HG02973 (cell line): ENCODE data around the gene MS4A4E.
"Not testable (repeated sequence)": the region's sequence is repeated elsewhere in the genome, so short reads cannot be mapped to it uniquely, and the experiment has no call there.

ENCODE experiments used
- ATAC-seq: cut with Tn5 transposase; IDR thresholded peaks from one replicate; pipeline ENCODE4 v1.9.1; 2021; ENCODE audit warnings: moderate library complexity; ENCODE audit not compliant: unreplicated experiment

Gene MS4A4E

GRCh38 chr11:60242740-60243239 is at the start of gene MS4A4E:
MS4A4E (minus strand) TSS chr11:60243137; CDS start chr11:60230055, 13,082 bp downstream.
- no peak for ATAC-seq

- ATAC-seq: no peak
Measured at GRCh38 chr11:60292145-60292544, 49.2 kb upstream of the MS4A4E start.

GRCh38 chr11:60288531-60288930 is 45.6 kb upstream of the MS4A4E start:
- no peak for ATAC-seq

GRCh38 chr11:60285411-60286126 is 42.6 kb upstream of the MS4A4E start:
- not testable (repeated sequence) for ATAC-seq

GRCh38 chr11:60282286-60282685 is 39.3 kb upstream of the MS4A4E start:
- no peak for ATAC-seq

- no peak for ATAC-seq
Measured at GRCh38 chr11:60281485-60281884, 38.5 kb upstream of the MS4A4E start.

GRCh38 chr11:60280412-60280811 is 37.5 kb upstream of the MS4A4E start, which contains the start of gene MS4A4A:
MS4A4A (plus strand) TSS chr11:60280666; CDS start chr11:60280676, 10 bp downstream.
- ATAC-seq: no peak

- ATAC-seq: no peak
Measured at GRCh38 chr11:60274416-60274815, 31.5 kb upstream of the MS4A4E start.

- ATAC-seq: no peak
Measured at GRCh38 chr11:60265373-60266214, 22.7 kb upstream of the MS4A4E start.

- ATAC-seq: no peak
Measured at GRCh38 chr11:60264644-60265043, 21.7 kb upstream of the MS4A4E start.

- ATAC-seq: no peak
Measured at GRCh38 chr11:60263402-60263801, 20.5 kb upstream of the MS4A4E start.

GRCh38 chr11:60261014-60261413 is 18.1 kb upstream of the MS4A4E start:
- ATAC-seq: no peak

- ATAC-seq: no peak
Measured at GRCh38 chr11:60257956-60258722, 15.2 kb upstream of the MS4A4E start.

- no peak for ATAC-seq
Measured at GRCh38 chr11:60252213-60253108, 9.5 kb upstream of the MS4A4E start.

- no peak for ATAC-seq
Measured at GRCh38 chr11:60251485-60252212, 8.7 kb upstream of the MS4A4E start.

- no peak for ATAC-seq
Measured at GRCh38 chr11:60241786-60242185, 1.2 kb downstream of the MS4A4E start.

- ATAC-seq: no peak
Measured at GRCh38 chr11:60240662-60241061, 2.3 kb downstream of the MS4A4E start.

- ATAC-seq: no peak
Measured at GRCh38 chr11:60235321-60235720, 7.6 kb downstream of the MS4A4E start.

GRCh38 chr11:60230681-60231080 is 12.3 kb downstream of the MS4A4E start:
- ATAC-seq: no peak
